GM23248 (cell line): ENCODE measurements around the gene LAPTM5.

Experiments
- EZH2 ChIP-seq: fragments of 200-600 bp; sonication (generic); IDR thresholded peaks from 2 replicates; pipeline ENCODE4 v1.6.1; 2018; ENCODE audit warnings: antibody characterized with exemption, mild to moderate bottlenecking; ENCODE audit not compliant: insufficient read depth, poor library complexity, severe bottlenecking
- EZH2phosphoT487 ChIP-seq: fragments of 200-600 bp; sonication (generic); IDR thresholded peaks from 2 replicates; pipeline ENCODE4 v1.6.1; 2018; ENCODE audit warnings: antibody characterized with exemption, moderate library complexity, mild to moderate bottlenecking, low read depth; ENCODE audit not compliant: insufficient read depth

GRCh38 chr1:30734580-30734979 is 23.0 kb downstream of the LAPTM5 start:
- TF ChIP-seq EZH2phosphoT487, result no peak
- TF ChIP-seq EZH2, result no peak
